Keratinocyte (primary cell): ENCODE data around the gene TAMM41. TPM values are rescaled to one million over a fixed set of nuclear protein-coding genes. Genes with fewer than 3 reads are reported as not detected.
A peak's percentile ranks its signal among the peaks of the same experiment; 100 is the strongest.

ENCODE experiments used
- DNase-seq: peaks from one replicate; pipeline ENCODE4 v3.0.0-alpha.2; 2011; ENCODE audit warnings: low read depth, missing footprints, low spot score
- FAIRE-seq: peaks from 2 replicates; lab custom pipeline; 2011; peaks lifted over from hg19 to GRCh38; lab: Jason Lieb, UNC
- H2AFZ ChIP-seq: 2 replicates; pipeline ENCODE4 v1.6.0; 2012; ENCODE audit warnings: low read length, control low read depth, inconsistent platforms; ENCODE audit not compliant: control insufficient read depth
- H3K27ac ChIP-seq: 2 replicates; pipeline ENCODE4 v1.5.1; 2011; ENCODE audit warnings: low read length; ENCODE audit not compliant: control insufficient read depth, insufficient read depth
- H3K27me3 ChIP-seq: 3 replicates; pipeline ENCODE4 v1.6.0; 2011; ENCODE audit warnings: low read length; ENCODE audit not compliant: control insufficient read depth, insufficient read depth; ENCODE audit errors: extremely low read depth
- H3K36me3 ChIP-seq, 2 experiments: 2 replicates in 1 of 2; 3 replicates in 1 of 2; pipeline ENCODE4 v1.5.1; 2011; ENCODE audit warnings: low read length in 2 of 2, mild to moderate bottlenecking in 1 of 2; ENCODE audit not compliant: control insufficient read depth in 2 of 2, insufficient read depth in 2 of 2; ENCODE audit errors: extremely low read depth in 1 of 2
- H3K4me1 ChIP-seq: 3 replicates; pipeline ENCODE4 v1.5.1; 2011; ENCODE audit warnings: low read length; ENCODE audit not compliant: control insufficient read depth, insufficient read depth; ENCODE audit errors: extremely low read depth
- H3K4me2 ChIP-seq: 3 replicates; pipeline ENCODE4 v1.6.0; 2011; ENCODE audit warnings: low read depth, low read length; ENCODE audit not compliant: control insufficient read depth, insufficient read depth; ENCODE audit errors: extremely low read depth
- H3K4me3 ChIP-seq, 3 experiments: fragments of 200-600 bp in 1 of 3; sonication (generic) in 1 of 3; 2 replicates in 2 of 3; 3 replicates in 1 of 3; pipeline ENCODE4 v1.5.1; 2011 to 2016; ENCODE audit warnings: low read length in 3 of 3, mild to moderate bottlenecking in 3 of 3, control low read depth in 2 of 3, inconsistent platforms in 1 of 3, low read depth in 1 of 3, mixed read lengths in 1 of 3, mixed run types in 1 of 3, moderate library complexity in 1 of 3; ENCODE audit not compliant: control insufficient read depth in 2 of 3, insufficient read depth in 2 of 3; ENCODE audit errors: extremely low read depth in 1 of 3
- H3K79me2 ChIP-seq: 2 replicates; pipeline ENCODE4 v1.6.0; 2012; ENCODE audit warnings: low read length; ENCODE audit not compliant: control insufficient read depth, insufficient read depth
- H3K9ac ChIP-seq: 3 replicates; pipeline ENCODE4 v1.6.0; 2011; ENCODE audit warnings: low read length; ENCODE audit not compliant: control insufficient read depth, insufficient read depth; ENCODE audit errors: extremely low read depth
- H3K9me1 ChIP-seq: 3 replicates; pipeline ENCODE4 v1.6.0; 2011; ENCODE audit warnings: low read length; ENCODE audit not compliant: control insufficient read depth, insufficient read depth; ENCODE audit errors: extremely low read depth
- H3K9me3 ChIP-seq: 2 replicates; pipeline ENCODE4 v1.5.1; 2012; ENCODE audit warnings: low read depth, low read length; ENCODE audit not compliant: control insufficient read depth
- H4K20me1 ChIP-seq: 3 replicates; pipeline ENCODE4 v1.6.0; 2011; ENCODE audit warnings: low read length; ENCODE audit not compliant: control insufficient read depth, insufficient read depth; ENCODE audit errors: extremely low read depth
- CTCF ChIP-seq, 3 experiments: IDR thresholded peaks in 1 of 3; conservative IDR thresholded peaks in 1 of 3; optimal IDR thresholded peaks in 1 of 3; 2 replicates in 2 of 3; 3 replicates in 1 of 3; pipeline versions ENCODE3 to v1.5.1; 2011; ENCODE audit warnings: low read length in 3 of 3, mild to moderate bottlenecking in 3 of 3, moderate library complexity in 2 of 3, control low read depth in 1 of 3, inconsistent platforms in 1 of 3; ENCODE audit not compliant: insufficient read depth in 2 of 3; ENCODE audit errors: extremely low read depth in 1 of 3
- EZH2 ChIP-seq: IDR thresholded peaks from one replicate; pipeline ENCODE4 v1.6.1; 2012; ENCODE audit warnings: inconsistent platforms, mild to moderate bottlenecking, low read length, moderate library complexity
- dilution Hi-C: fragments of 300-500 bp; cut with MboI; formaldehyde crosslinking; loops from one replicate; pipeline ENCODE4 v1.7.0; 2020; ENCODE audit warnings: low sequenced_read_pairs; ENCODE audit not compliant: extremely low pct_ligation_motif_present
- polyA plus RNA-seq, 5 experiments: library from polyadenylated mRNA; depleted of rRNA in 3 of 5; stranded (reverse) in 3 of 5; stranded (forward) in 1 of 5; unstranded in 1 of 5; fragments of >200 nt; gene quantifications; 1 replicate in 1 of 5; 2 replicates in 3 of 5; 3 replicates in 1 of 5; pipeline versions ENCODE4 v1.2.1 to v1.2.3, GENCODE V29; 2011 to 2012; ENCODE audit warnings: missing spikeins in 2 of 5, low read depth in 1 of 5, low replicate concordance in 1 of 5

Gene TAMM41
- polyA plus RNA-seq, 1 donor (not counting 4 experiments of a cell fraction or from before 2014, with no cell fraction given), result 22.9 TPM

DNA sequence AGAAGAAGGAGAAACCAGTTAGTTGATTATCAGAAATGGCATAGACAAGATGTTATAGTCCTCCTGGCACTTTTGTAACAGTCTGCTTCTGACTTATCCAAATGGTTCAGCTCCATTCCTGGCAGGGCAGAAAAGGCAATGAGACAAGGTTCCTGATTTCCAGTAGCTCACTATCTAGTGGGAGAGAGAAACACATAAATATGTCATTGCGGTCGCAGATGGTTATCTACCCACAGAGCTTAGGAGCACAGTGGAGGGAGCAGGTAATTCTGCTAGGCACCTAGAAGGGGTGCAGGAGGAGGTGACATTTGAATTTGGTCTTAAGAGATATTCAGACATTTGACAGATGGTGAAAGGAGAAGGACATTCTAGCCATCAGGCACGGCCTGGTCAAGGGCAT lies 78.1 kb downstream of the TAMM41 start:
- no peak for DNase-seq
- no peaks in the 10 kb centered on the region for H3K79me2 ChIP-seq
- no peak overlapping the region for H3K27ac ChIP-seq
- TF ChIP-seq EZH2 (no peak), CTCF (optimal IDR thresholded peaks at IDR 0.05 in 1 of 3, IDR thresholded peaks at IDR 0.05 in 1 of 3, conservative IDR thresholded peaks at IDR 0.05 in 1 of 3; ENCODE audit: extremely low read depth in 1 of 3, insufficient read depth in 2 of 3, low read length in 3 of 3) (no peak)
- H4K20me1 ChIP-seq, result no peaks in the 10 kb centered on the region
- no peaks in the 10 kb centered on the region for H3K9me1 ChIP-seq
- no peaks in the 10 kb centered on the region for H3K9me3 ChIP-seq
- peaks cover 3% of the 10 kb centered on the region for H3K27me3 ChIP-seq
- H3K9ac ChIP-seq, result no peak overlapping the region
- no peak overlapping the region for H3K4me2 ChIP-seq
- no peak for FAIRE-seq
- H3K4me3 ChIP-seq, result no peak overlapping the region
- no peaks in the 10 kb centered on the region for H3K36me3 ChIP-seq
- dilution Hi-C loops, result no loop called here
- H3K4me1 ChIP-seq, result peaks cover 40% of the 10 kb centered on the region
- H2AFZ ChIP-seq, result no peak overlapping the region

DNA sequence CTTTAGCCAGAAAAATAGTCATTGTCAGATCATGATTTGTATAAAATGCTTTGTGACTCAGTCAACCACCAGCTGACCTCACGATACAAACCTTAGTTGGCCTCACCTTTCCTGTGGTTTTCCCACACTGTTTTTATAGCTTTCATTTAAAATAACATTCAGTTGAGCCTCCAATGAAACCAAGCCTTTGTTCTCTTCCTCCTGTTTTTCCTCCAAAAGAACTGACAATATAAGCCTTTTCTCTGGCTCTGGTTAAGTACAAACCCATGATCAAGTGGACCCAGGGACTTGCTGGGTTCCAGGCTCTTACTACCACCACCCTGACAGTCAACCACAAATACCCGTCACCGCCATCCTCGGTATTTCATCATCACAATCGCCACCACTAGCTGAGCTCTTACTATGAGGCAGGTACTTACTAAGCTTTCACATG lies 81.7 kb downstream of the TAMM41 start:
- Histone ChIP-seq H3K9me3 (no peaks in the 10 kb centered on the region), H3K79me2 (no peaks in the 10 kb centered on the region), H3K27ac (peak overlapping the region; percentile 79), H3K27me3 (peaks cover 3% of the 10 kb centered on the region), H3K9ac (peak overlapping the region; percentile 42), H3K36me3 (no peaks in the 10 kb centered on the region), H2AFZ (no peak overlapping the region), H3K4me2 (peak overlapping the region; percentile 79), H4K20me1 (no peaks in the 10 kb centered on the region), H3K9me1 (no peaks in the 10 kb centered on the region), H3K4me1 (peaks cover 18% of the 10 kb centered on the region), H3K4me3 (peak overlapping the region in 1 of 3 experiments; percentile 33)
- dilution Hi-C loops, result no loop called here
- no peak for TF ChIP-seq CTCF (optimal IDR thresholded peaks at IDR 0.05 in 1 of 3, IDR thresholded peaks at IDR 0.05 in 1 of 3, conservative IDR thresholded peaks at IDR 0.05 in 1 of 3; ENCODE audit: extremely low read depth in 1 of 3, insufficient read depth in 2 of 3, low read length in 3 of 3)
- no peak for TF ChIP-seq EZH2
- DNase-seq (peak; percentile 78), FAIRE-seq (peak; percentile 13)
